Measurements from ENCODE around the gene ATOX1.

DNA sequence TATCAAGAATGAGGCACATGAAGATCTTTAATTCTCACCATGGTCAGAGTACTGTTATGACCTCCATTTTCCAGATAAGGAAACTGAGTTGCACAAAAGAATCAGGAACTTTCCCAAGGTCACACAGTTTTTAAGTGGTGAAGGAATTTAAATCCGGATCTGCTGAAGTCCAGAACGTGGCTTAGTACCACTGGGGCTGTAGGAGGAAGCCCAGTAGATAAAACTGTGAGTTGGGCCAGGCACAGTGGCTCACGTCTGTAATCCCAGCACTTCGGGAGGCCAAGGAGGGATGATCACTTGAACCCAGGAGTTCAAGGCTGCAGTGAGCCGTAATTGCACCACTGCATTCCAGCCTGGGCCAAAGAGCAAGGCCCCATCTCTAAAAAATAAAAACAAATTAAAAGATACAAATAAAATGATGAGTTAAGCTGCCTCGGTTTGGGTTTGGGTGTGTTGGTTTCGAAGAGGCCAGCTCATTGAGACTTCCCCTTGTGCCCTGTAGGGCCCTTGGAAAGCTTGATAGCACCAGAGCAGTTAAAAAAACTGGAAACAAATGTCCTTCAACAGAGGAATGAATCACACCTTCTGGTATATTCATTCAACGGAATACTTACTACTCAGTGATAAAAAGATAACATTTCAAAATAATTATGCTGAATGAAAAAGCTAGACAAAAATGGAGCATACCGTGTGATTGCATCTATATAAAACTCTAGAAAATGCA lies 20.1 kb downstream of the ATOX1 start:
- TF ChIP-seq CTCF (IDR thresholded peaks at IDR 0.05) (no peak), POLR2A (IDR thresholded peaks at IDR 0.05) (no peak)

All from esophagus squamous epithelium (tissue), 4 donors.